ENCODE measurements around the gene F2. TPM values are rescaled to one million over a fixed set of nuclear protein-coding genes. Genes with fewer than 3 reads are reported as not detected.

Gene F2
- total RNA-seq, 6 donors from 2014 or later: 0.37 to 0.40 TPM; not detected in 4

DNA sequence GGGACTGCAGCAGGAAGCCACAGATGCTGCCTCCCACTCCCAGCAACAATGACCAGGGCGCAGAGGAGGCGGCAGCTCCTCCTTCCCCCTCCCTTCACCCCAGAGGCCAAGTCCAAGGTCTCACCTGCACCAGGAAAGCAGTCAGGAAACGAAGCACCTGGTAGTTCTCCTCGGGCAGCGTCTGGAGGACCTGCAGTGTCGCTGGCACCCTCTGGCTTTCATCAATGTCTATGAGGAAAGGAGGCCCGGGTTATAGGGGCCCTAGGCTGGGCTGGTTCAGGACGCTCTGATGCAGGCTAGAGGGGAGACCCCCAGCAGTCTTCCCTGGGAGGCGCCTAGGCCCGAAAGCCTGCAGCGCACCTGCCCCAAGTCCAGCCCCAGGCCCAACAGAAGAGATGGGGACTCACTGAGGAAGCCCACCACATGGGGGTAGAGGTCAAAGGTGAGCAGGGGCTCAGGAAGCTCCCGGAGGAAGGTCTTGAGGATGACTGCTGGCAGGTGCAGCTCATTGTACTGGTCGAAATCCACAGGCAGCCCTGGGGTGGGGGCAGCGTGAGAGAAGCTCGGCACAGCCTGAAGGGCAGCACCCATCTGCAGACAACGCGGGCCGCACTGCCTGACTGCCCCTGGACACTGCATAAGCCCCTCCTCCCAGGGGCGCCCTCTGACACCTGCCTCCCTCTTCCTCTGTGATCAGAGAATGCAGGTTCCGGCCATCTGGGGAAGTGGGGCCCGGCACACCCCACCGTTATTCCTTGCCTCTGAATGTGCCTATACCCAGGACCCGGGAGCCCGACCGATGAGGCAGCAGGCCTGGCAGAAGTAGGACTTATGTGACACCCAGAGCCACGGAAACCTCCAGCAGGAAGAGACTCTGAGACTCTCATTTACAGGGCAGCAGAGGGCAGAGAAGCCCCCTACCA lies 39.5 kb upstream of the F2 start:
- no peaks in the 10 kb centered on the region for H3K27me3 ChIP-seq
- TF ChIP-seq EP300 (IDR thresholded peaks at IDR 0.05): no peak
- TF ChIP-seq POLR2A (IDR thresholded peaks at IDR 0.05): no peak
- TF ChIP-seq, protein P1, sequence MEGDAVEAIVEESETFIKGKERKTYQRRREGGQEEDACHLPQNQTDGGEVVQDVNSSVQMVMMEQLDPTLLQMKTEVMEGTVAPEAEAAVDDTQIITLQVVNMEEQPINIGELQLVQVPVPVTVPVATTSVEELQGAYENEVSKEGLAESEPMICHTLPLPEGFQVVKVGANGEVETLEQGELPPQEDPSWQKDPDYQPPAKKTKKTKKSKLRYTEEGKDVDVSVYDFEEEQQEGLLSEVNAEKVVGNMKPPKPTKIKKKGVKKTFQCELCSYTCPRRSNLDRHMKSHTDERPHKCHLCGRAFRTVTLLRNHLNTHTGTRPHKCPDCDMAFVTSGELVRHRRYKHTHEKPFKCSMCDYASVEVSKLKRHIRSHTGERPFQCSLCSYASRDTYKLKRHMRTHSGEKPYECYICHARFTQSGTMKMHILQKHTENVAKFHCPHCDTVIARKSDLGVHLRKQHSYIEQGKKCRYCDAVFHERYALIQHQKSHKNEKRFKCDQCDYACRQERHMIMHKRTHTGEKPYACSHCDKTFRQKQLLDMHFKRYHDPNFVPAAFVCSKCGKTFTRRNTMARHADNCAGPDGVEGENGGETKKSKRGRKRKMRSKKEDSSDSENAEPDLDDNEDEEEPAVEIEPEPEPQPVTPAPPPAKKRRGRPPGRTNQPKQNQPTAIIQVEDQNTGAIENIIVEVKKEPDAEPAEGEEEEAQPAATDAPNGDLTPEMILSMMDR (IDR thresholded peaks at IDR 0.05): no peak
- no peak for TF ChIP-seq POLR2AphosphoS5 (IDR thresholded peaks at IDR 0.05)
- ATAC-seq (ENCODE audit: low FRiP score in 2 of 2) (no peak), DNase-seq (peak in 1 of 2 donors; percentile 66)
- H3K4me1 ChIP-seq: peaks cover 15 to 33% (median 28%) of the 10 kb centered on the region in 4 donors
- H3K9me3 ChIP-seq: no peaks in the 10 kb centered on the region
- H3K4me3 ChIP-seq: no peak overlapping the region
- WGBS, 2 donors: 94 to 96% methylated on average over 8 to 26 of the region's 26 CpGs
- H3K36me3 ChIP-seq: peaks cover 30 to 68% (median 54%) of the 10 kb centered on the region in 4 donors
- no peak overlapping the region for H3K27ac ChIP-seq

DNA sequence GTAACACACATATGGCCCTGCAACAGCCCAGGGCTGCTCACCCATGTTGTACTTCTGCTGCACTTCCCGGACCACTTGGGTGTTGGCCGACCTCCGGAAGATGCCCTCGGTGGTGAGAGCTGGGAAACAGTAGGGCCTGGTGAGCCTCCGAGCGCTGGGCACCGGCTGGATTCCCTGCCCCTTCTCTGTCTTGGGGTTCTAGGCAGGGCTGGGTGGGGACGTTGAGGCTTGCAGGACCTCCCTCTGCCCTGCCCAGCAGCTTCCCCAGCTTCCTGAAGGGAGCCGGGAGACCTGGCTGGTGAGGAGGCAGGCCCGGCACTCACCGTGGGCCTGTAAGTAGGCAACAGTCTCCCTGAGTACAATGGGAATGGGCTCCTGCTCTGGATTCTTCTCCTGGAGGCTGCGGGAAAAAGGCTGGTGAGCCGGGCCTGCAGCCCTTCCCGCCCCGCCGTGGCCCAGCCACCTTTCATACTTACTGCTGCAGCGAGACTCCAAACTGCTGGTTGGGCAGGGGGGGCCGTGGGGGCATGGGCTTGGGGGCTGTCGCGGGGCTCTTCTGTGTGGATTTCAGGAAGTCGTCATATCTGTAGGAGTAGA lies 38.8 kb upstream of the F2 start:
- TF ChIP-seq EP300 (IDR thresholded peaks at IDR 0.05) (no peak), POLR2AphosphoS5 (IDR thresholded peaks at IDR 0.05) (no peak), POLR2A (IDR thresholded peaks at IDR 0.05) (no peak)
- TF ChIP-seq, protein P1 (IDR thresholded peaks at IDR 0.05): no peak
- Histone ChIP-seq H3K27ac (no peak overlapping the region), H3K9me3 (no peaks in the 10 kb centered on the region), H3K36me3 (peaks cover 30 to 71% (median 54%) of the 10 kb centered on the region in 4 donors), H3K4me3 (no peak overlapping the region), H3K4me1 (peaks cover 7 to 26% (median 20%) of the 10 kb centered on the region in 4 donors), H3K27me3 (no peaks in the 10 kb centered on the region)
- ATAC-seq (ENCODE audit: low FRiP score in 2 of 2): no peak
- 93% methylated on average over 16 to 17 of the region's 21 CpGs for WGBS, 2 donors
- peak in 1 of 2 donors; percentile 61 for DNase-seq

DNA sequence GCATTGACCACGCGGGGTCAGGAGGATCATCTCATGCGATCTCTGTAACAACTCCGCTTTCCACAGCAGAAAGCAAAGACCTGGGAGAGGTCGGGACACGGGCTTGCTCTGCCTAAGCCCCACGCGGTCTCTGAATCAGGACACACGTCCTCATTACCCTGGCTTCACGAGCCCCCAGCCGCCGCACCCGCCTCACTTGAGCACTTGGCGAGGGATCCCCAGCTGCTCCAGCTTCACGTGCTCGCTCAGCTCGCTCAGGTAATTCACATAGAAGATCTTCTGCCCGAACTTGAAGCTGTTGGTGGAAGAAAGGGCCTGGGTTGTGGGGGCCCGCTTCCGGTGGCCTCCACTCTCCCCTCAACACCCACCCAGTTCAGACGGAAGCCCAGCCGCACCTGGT lies 38.2 kb upstream of the F2 start:
- H3K4me3 ChIP-seq: no peak overlapping the region
- TF ChIP-seq POLR2A (IDR thresholded peaks at IDR 0.05) (no peak), POLR2AphosphoS5 (IDR thresholded peaks at IDR 0.05) (no peak)
- TF ChIP-seq, protein P1 (IDR thresholded peaks at IDR 0.05): no peak
- peak in 1 of 2 donors; percentile 48 for DNase-seq
- 95 to 97% methylated on average over 18 to 22 of the region's 22 CpGs for WGBS, 2 donors
- peaks cover 2 to 20% (median 14%) of the 10 kb centered on the region in 4 donors for H3K4me1 ChIP-seq
- no peaks in the 10 kb centered on the region for H3K9me3 ChIP-seq
- no peak overlapping the region for H3K27ac ChIP-seq
- ATAC-seq (ENCODE audit: low FRiP score in 2 of 2): no peak
- no peaks in the 10 kb centered on the region for H3K27me3 ChIP-seq
- H3K36me3 ChIP-seq: peaks cover 30 to 76% (median 55%) of the 10 kb centered on the region in 4 donors

DNA sequence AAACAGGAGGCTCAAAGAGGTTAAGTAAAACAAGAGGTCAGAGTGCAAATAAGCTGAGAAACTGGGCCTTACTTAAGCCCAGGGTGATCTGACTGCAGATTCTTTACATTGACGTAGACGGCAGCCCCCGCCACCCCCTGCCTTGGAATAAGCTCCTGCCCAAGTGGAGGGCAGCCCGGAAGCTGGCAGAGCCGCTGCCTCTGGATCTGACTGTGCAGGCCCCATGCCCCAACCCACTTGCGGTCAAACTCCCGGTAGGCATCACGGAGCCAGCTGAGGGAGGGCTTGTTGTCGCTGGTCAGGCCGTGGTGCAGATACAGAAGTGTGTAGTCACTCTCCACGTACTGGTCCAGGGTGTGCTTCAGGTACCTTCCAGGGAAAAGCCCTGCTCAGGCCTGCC lies 37.2 kb upstream of the F2 start:
- H3K9me3 ChIP-seq: no peaks in the 10 kb centered on the region
- H3K4me1 ChIP-seq: peaks cover 0 to 10% (median 6%) of the 10 kb centered on the region in 4 donors
- no peaks in the 10 kb centered on the region for H3K27me3 ChIP-seq
- no peak for ATAC-seq (ENCODE audit: low FRiP score in 2 of 2)
- no peak overlapping the region for H3K27ac ChIP-seq
- TF ChIP-seq POLR2A (IDR thresholded peaks at IDR 0.05) (no peak), POLR2AphosphoS5 (IDR thresholded peaks at IDR 0.05) (no peak), EP300 (IDR thresholded peaks at IDR 0.05) (no peak)
- TF ChIP-seq, protein P1 (IDR thresholded peaks at IDR 0.05): no peak
- 94 to 96% methylated on average over 3 to 11 of the region's 11 CpGs for WGBS, 2 donors
- peaks cover 30 to 83% (median 64%) of the 10 kb centered on the region in 4 donors for H3K36me3 ChIP-seq
- DNase-seq: no peak
- no peak overlapping the region for H3K4me3 ChIP-seq
